Loucy (cell line): ENCODE results near the gene HBB.

ENCODE experiments used
- H2AFZ ChIP-seq: fragments of 200-600 bp; sonication (generic); 2 replicates; pipeline ENCODE4 v1.6.0; 2016; ENCODE audit warnings: antibody characterized with exemption, mild to moderate bottlenecking, low read length, moderate library complexity
- H3F3A ChIP-seq: fragments of 200-600 bp; 2 replicates; pipeline ENCODE4 v1.6.0; 2016; ENCODE audit warnings: antibody characterized with exemption, low read depth, mild to moderate bottlenecking
- H3K27me3 ChIP-seq: fragments of 200-600 bp; sonication (generic); 2 replicates; pipeline ENCODE4 v1.6.1; 2014; ENCODE audit warnings: low read length, mild to moderate bottlenecking; ENCODE audit not compliant: insufficient read depth, poor library complexity, severe bottlenecking
- H3K36me3 ChIP-seq: fragments of 200-600 bp; sonication (generic); 2 replicates; pipeline ENCODE4 v1.6.1; 2016; ENCODE audit warnings: low read length; ENCODE audit not compliant: insufficient read depth
- H3K4me1 ChIP-seq: fragments of 200-600 bp; sonication (generic); 2 replicates; pipeline ENCODE4 v1.5.1; 2014; ENCODE audit warnings: low read length, mild to moderate bottlenecking; ENCODE audit not compliant: insufficient read depth, poor library complexity, severe bottlenecking
- H3K4me2 ChIP-seq: fragments of 200-600 bp; sonication (generic); 2 replicates; pipeline ENCODE4 v1.6.0; 2014; ENCODE audit warnings: antibody characterized with exemption, low read length, low read depth, mild to moderate bottlenecking; ENCODE audit not compliant: poor library complexity, severe bottlenecking
- H3K4me3 ChIP-seq: fragments of 200-600 bp; sonication (generic); 2 replicates; pipeline ENCODE4 v1.5.1; 2014; ENCODE audit warnings: low read length, mild to moderate bottlenecking, mixed read lengths; ENCODE audit not compliant: poor library complexity, severe bottlenecking
- H3K79me2 ChIP-seq: fragments of 200-600 bp; sonication (generic); 2 replicates; pipeline ENCODE4 v1.6.1; 2014; ENCODE audit warnings: low read length; ENCODE audit not compliant: insufficient read depth
- H3K9ac ChIP-seq: fragments of 200-600 bp; sonication (generic); 2 replicates; pipeline ENCODE4 v1.6.0; 2014; ENCODE audit warnings: mild to moderate bottlenecking, low read depth, low read length, moderate library complexity; ENCODE audit not compliant: poor library complexity, severe bottlenecking
- H3K9me2 ChIP-seq: fragments of 200-600 bp; sonication (generic); replicated peaks from 2 replicates; pipeline ENCODE4 v1.6.1; 2016; ENCODE audit warnings: low read depth, low read length, mixed read lengths
- H3K9me3 ChIP-seq: fragments of 200-600 bp; sonication (generic); 2 replicates; pipeline ENCODE4 v1.6.1; 2014; ENCODE audit warnings: mild to moderate bottlenecking, antibody characterized with exemption, low read length, low read depth; ENCODE audit not compliant: insufficient read depth
- H4K20me1 ChIP-seq: fragments of 200-600 bp; sonication (generic); 2 replicates; pipeline ENCODE4 v1.6.0; 2014; ENCODE audit warnings: antibody characterized with exemption, low read length, mild to moderate bottlenecking; ENCODE audit not compliant: insufficient read depth, poor library complexity, severe bottlenecking
- EZH2phosphoT487 ChIP-seq: fragments of 200-600 bp; IDR thresholded peaks from 2 replicates; pipeline ENCODE4 v1.6.1; 2018; ENCODE audit warnings: antibody characterized with exemption, mild to moderate bottlenecking, moderate library complexity, borderline replicate concordance
- TF ChIP-seq, protein P1 (sequence below): fragments of 200-600 bp; sonication (generic); conservative IDR thresholded peaks from 2 replicates; pipeline ENCODE4 v1.5.1; 2014; ENCODE audit warnings: mild to moderate bottlenecking, antibody characterized with exemption, low read length

Gene HBB

DNA sequence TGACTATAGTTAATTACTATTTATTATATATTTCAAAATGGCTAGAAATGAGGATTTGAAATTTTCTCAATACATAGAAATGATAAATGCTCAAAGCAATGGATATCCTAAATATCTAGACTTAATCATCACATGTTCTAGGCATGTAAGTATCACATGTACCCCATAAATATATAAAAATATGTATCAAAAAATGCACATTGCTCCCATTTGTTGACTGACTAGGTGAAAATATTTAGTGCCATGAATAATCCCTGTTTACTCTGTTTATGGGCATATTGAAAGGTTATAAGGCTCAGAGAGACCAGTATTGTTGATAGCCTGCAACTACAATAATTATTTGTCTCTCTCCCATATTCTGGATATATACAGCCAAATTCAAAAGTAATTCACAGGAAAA is 39.7 kb upstream of the HBB start:
- H3K36me3 ChIP-seq: no peaks in the 10 kb centered on the region
- no peak overlapping the region for H3K9ac ChIP-seq
- no peaks in the 10 kb centered on the region for H3K9me2 ChIP-seq
- no peaks in the 10 kb centered on the region for H3K9me3 ChIP-seq
- no peaks in the 10 kb centered on the region for H4K20me1 ChIP-seq
- TF ChIP-seq EZH2phosphoT487: no peak
- TF ChIP-seq, protein P1, sequence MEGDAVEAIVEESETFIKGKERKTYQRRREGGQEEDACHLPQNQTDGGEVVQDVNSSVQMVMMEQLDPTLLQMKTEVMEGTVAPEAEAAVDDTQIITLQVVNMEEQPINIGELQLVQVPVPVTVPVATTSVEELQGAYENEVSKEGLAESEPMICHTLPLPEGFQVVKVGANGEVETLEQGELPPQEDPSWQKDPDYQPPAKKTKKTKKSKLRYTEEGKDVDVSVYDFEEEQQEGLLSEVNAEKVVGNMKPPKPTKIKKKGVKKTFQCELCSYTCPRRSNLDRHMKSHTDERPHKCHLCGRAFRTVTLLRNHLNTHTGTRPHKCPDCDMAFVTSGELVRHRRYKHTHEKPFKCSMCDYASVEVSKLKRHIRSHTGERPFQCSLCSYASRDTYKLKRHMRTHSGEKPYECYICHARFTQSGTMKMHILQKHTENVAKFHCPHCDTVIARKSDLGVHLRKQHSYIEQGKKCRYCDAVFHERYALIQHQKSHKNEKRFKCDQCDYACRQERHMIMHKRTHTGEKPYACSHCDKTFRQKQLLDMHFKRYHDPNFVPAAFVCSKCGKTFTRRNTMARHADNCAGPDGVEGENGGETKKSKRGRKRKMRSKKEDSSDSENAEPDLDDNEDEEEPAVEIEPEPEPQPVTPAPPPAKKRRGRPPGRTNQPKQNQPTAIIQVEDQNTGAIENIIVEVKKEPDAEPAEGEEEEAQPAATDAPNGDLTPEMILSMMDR: no peak
- H3K4me1 ChIP-seq: no peaks in the 10 kb centered on the region
- H2AFZ ChIP-seq: no peak overlapping the region
- no peaks in the 10 kb centered on the region for H3F3A ChIP-seq
- no peak overlapping the region for H3K4me2 ChIP-seq
- H3K27me3 ChIP-seq: no peaks in the 10 kb centered on the region
- no peak overlapping the region for H3K4me3 ChIP-seq
- no peaks in the 10 kb centered on the region for H3K79me2 ChIP-seq

DNA sequence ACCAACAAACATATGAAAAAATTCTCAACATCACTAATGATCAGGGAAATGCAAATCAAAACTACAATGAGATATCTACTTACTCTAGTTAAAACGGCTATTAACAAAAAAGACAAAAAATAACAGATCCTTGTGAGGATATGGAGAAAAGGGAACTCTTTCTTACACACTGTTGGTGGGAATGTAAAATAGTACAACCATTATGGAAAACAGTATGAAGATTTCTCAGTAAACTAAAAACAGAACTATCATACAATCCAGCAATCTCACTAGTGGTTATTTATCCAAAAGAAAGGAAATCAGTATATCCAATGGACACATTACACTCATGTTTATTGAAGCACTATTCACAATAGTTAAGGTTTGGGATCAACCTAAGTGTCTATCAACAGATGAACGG is 39.0 kb upstream of the HBB start:
- H3K9me3 ChIP-seq: no peaks in the 10 kb centered on the region
- TF ChIP-seq, protein P1: no peak
- no peak for TF ChIP-seq EZH2phosphoT487
- H2AFZ ChIP-seq: no peak overlapping the region
- no peak overlapping the region for H3K9ac ChIP-seq
- H3K4me2 ChIP-seq: no peak overlapping the region
- H3K36me3 ChIP-seq: no peaks in the 10 kb centered on the region
- no peak overlapping the region for H3K4me3 ChIP-seq
- no peaks in the 10 kb centered on the region for H3F3A ChIP-seq
- no peaks in the 10 kb centered on the region for H4K20me1 ChIP-seq
- H3K9me2 ChIP-seq: no peaks in the 10 kb centered on the region
- H3K27me3 ChIP-seq: no peaks in the 10 kb centered on the region
- no peaks in the 10 kb centered on the region for H3K4me1 ChIP-seq
- no peaks in the 10 kb centered on the region for H3K79me2 ChIP-seq

DNA sequence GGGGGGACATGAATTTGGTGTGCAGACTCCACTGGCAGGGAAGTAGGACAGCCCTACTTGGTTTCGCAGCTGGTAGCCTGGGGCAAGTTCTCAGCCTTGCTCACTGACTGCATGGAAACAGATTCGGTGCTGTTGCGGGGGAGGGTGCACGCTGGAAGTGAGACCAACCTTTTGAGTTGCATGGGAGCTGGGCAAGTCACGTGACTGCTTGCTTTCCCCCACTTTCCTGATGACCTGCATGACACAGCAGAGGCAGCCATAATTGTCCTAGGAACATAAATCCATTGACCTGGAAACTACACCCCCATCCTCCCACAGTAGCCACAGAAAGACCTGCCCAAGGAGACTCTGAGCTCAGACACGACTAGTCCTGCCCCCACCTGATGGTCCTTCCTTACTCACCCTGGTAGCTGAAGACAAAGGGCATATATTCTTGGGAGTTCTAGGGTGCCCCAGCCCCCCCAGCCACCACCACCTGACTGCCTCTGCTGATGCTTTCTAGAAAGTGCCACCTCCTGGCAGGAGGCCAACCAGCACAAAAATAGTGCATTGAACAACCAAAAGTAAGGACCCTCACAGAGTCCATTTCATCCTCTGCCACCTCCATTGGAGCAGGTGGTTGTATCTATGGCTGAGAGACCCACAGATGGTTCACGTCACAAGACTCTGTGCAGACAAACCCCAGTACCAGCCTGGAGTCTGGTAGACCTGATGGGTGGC is 31.8 kb upstream of the HBB start:
- Histone ChIP-seq H2AFZ (no peak overlapping the region), H3K27me3 (no peaks in the 10 kb centered on the region), H4K20me1 (no peaks in the 10 kb centered on the region), H3K4me1 (no peaks in the 10 kb centered on the region), H3K4me3 (no peak overlapping the region), H3F3A (no peaks in the 10 kb centered on the region), H3K9me3 (no peaks in the 10 kb centered on the region), H3K9me2 (no peaks in the 10 kb centered on the region), H3K79me2 (no peaks in the 10 kb centered on the region), H3K4me2 (no peak overlapping the region), H3K36me3 (no peaks in the 10 kb centered on the region), H3K9ac (no peak overlapping the region)
- TF ChIP-seq, protein P1: no peak
- no peak for TF ChIP-seq EZH2phosphoT487
